Body of pancreas (tissue), 4 donors: Measurements from ENCODE around the gene ZNF521.

Experiments used
- POLR2A ChIP-seq, 3 donors: fragments of 450-650 bp; IDR thresholded peaks; one replicate each; pipeline ENCODE4 v1.6.1; 2016; ENCODE audit warnings: antibody characterized with exemption in 3 of 3, mild to moderate bottlenecking in 2 of 3
- TF ChIP-seq, protein P1 (sequence below), 7 experiments: fragments of 450-650 bp in 4 of 7; fragments of 200-600 bp in 3 of 7; sonication (generic) in 3 of 7; IDR thresholded peaks; one replicate each; pipeline ENCODE4 v1.5.1; 2016 to 2019; ENCODE audit warnings: antibody characterized with exemption in 7 of 7

DNA sequence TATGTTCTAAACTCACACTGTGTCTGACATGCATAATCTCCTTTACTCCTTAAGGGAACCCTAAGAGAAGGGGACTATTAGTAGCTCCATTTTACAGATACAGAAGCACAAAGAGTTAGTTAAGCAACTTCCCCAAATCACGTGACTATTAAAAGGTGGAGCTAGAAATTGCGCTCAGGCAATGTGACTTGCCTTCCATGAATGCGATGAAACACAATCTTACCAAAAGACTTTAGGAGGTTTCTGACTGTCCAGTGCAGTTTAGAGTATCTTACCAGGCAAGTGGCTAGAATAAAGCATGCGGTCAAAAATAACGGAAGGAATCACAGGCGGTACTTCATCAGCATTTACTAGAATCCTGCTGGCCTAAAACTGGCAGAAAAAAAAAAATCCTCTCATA is 70.4 kb downstream of the ZNF521 start:
- TF ChIP-seq, protein P1, sequence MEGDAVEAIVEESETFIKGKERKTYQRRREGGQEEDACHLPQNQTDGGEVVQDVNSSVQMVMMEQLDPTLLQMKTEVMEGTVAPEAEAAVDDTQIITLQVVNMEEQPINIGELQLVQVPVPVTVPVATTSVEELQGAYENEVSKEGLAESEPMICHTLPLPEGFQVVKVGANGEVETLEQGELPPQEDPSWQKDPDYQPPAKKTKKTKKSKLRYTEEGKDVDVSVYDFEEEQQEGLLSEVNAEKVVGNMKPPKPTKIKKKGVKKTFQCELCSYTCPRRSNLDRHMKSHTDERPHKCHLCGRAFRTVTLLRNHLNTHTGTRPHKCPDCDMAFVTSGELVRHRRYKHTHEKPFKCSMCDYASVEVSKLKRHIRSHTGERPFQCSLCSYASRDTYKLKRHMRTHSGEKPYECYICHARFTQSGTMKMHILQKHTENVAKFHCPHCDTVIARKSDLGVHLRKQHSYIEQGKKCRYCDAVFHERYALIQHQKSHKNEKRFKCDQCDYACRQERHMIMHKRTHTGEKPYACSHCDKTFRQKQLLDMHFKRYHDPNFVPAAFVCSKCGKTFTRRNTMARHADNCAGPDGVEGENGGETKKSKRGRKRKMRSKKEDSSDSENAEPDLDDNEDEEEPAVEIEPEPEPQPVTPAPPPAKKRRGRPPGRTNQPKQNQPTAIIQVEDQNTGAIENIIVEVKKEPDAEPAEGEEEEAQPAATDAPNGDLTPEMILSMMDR (IDR thresholded peaks at IDR 0.05) = no peak
- no peak for TF ChIP-seq POLR2A (IDR thresholded peaks at IDR 0.05)
